Measurements from ENCODE around the gene NIN. TPM values are rescaled to one million over a fixed set of nuclear protein-coding genes. Genes with fewer than 3 reads are reported as not detected.

NIN gene
- total and polyA plus RNA-seq, 2 of the 4 experiments (the other 2 are of a cell fraction) = 15.2 to 98.4 TPM

DNA sequence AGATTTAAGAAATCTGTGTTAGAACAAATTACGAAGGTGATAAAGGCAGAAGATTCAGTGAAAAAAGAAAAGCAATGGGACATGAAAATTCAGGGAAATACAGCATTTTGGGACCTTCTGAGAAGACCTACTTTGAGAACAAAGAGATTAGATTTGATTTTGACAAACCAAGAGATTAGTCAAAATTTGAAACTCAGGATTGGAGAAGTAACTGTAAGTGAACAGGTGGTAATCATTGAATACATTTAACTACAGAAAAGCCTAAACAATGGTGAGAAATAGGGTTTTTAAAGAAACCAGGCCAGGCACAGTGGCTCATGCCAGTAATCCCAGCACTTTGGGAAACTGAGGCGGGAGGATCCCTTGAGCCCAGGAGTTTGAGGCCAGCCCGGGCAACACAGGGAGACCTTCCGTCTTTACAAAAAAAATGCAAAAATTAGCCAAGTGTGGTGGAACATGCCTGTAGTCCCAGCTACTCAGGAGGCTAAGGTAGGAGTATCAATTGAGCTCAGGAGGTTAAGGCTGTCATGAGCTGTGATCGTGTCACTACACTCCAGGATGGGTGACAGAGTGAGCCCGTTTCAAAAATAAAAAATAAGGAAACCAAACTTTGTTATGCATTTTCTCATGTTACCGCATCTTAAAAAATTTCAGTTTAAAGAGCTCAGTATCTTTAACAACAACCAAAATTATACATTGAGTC, 154.0 kb downstream of the NIN start (continued):
- TF ChIP-seq, protein P1, sequence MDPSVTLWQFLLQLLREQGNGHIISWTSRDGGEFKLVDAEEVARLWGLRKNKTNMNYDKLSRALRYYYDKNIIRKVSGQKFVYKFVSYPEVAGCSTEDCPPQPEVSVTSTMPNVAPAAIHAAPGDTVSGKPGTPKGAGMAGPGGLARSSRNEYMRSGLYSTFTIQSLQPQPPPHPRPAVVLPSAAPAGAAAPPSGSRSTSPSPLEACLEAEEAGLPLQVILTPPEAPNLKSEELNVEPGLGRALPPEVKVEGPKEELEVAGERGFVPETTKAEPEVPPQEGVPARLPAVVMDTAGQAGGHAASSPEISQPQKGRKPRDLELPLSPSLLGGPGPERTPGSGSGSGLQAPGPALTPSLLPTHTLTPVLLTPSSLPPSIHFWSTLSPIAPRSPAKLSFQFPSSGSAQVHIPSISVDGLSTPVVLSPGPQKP (IDR thresholded peaks at IDR 0.05; ENCODE audit: borderline replicate concordance, low read depth, low read length) = no peak

GRCh38 chr14:50675597-50675996, 155.4 kb downstream of the NIN start:
- BruUV-seq (replicated peaks) = no TSS peak
- Histone ChIP-seq H3K9me3 (ENCODE audit: control insufficient read depth, insufficient read depth, low read length) (no peaks in the 10 kb centered on the region), H4K5ac (ENCODE audit: low read depth, low read length) (peak overlapping the region; percentile 99), H3K9ac (ENCODE audit: low read depth, low read length) (no peak overlapping the region), H2AFZ (replicated peaks; ENCODE audit: low read length, poor library complexity) (peak overlapping the region; percentile 44), H3K23ac (ENCODE audit: low read depth, low read length) (peak overlapping the region; percentile 92), H2BK20ac (ENCODE audit: low read depth, low read length) (peak overlapping the region; percentile 97), H2BK5ac (ENCODE audit: low read depth, low read length, poor library complexity, severe bottlenecking) (peak overlapping the region; percentile 95), H4K20me1 (ENCODE audit: insufficient read depth, low read length) (no peaks in the 10 kb centered on the region), H2AK9ac (replicated peaks; ENCODE audit: low read depth, low read length, poor library complexity) (peak overlapping the region; percentile 79), H3K4me2 (ENCODE audit: low read depth, low read length) (peak overlapping the region; percentile 14; the same call in 1 of the 2 replicates), H3K9me1 (ENCODE audit: insufficient read depth, low read length) (peaks cover 16% of the 10 kb centered on the region), H3K14ac (replicated peaks; ENCODE audit: low read depth, low read length) (peak overlapping the region; percentile 92), H3K56ac (ENCODE audit: extremely low read depth, insufficient read depth, low read length) (peak overlapping the region; percentile 60; the same call in 1 of the 2 replicates), H3K27me3 (ENCODE audit: control insufficient read depth, insufficient read depth, low read length) (no peaks in the 10 kb centered on the region), H3K18ac (ENCODE audit: low read depth, low read length) (peak overlapping the region; percentile 99), H2AK5ac (ENCODE audit: low read depth, low read length) (peak overlapping the region; percentile 96), H2BK120ac (ENCODE audit: low read depth, low read length) (peak overlapping the region; percentile 97), H3K79me1 (ENCODE audit: low read depth in 1 of 2, low read length in 2 of 2) (peaks cover 0 to 10% of the 10 kb centered on the region in 2 experiments; a peak in 2 of 4 replicates), H2BK15ac (ENCODE audit: low read depth, low read length) (peak overlapping the region; percentile 98), H4K8ac (ENCODE audit: low read depth in 2 of 2, low read length in 2 of 2) (peak overlapping the region; percentile 20 to 92; a peak in 3 of 4 replicates), H3K4me1 (ENCODE audit: control insufficient read depth, insufficient read depth, low read length) (peaks cover 23% of the 10 kb centered on the region), H3K4ac (ENCODE audit: low read depth, low read length) (peak overlapping the region; percentile 96), H3K27ac (ENCODE audit: insufficient read depth, low read length) (peak overlapping the region; percentile 88), H3K36me3 (ENCODE audit: control insufficient read depth, insufficient read depth, low read length) (no peaks in the 10 kb centered on the region), H3K4me3 (ENCODE audit: insufficient read depth, low read depth, low read length) (no peak overlapping the region), H4K91ac (ENCODE audit: insufficient read depth, low read depth, low read length) (peak overlapping the region; percentile 95)
- WGBS, 2 experiments (ENCODE audit: extremely low coverage in 2 of 2, insufficient read length in 1 of 2) = no CpG with 5 or more reads among the region's 2 CpGs
- in situ Hi-C loops (cut with MboI; ENCODE audit: low sequenced_read_pairs) = no loop called here
- intact Hi-C loops (cut with micrococcal nuclease) = no loop called here
- dilution Hi-C loops (cut with HindIII; ENCODE audit: low sequenced_read_pairs, unreplicated experiment) = no loop called here
- ATAC-seq (ENCODE audit: low read depth) = peak; percentile 72
- peak; percentile 29 for DNase-seq
- CTCF ChIA-PET = interaction anchor here (0.7 kb wide), 1 partner anchor 91 kb away, joined by 3 read pairs; no protein-coding TSS in a partner anchor
- POLR2A ChIA-PET (ENCODE audit: unreplicated experiment) = no interaction called here
- TF ChIP-seq SMC3 (IDR thresholded peaks at IDR 0.05; ENCODE audit: low read depth, low read length) (no peak), POLR2A (IDR thresholded peaks at IDR 0.05; ENCODE audit: low read depth, low read length) (no peak), MXI1 (IDR thresholded peaks at IDR 0.05; ENCODE audit: borderline replicate concordance, low read depth, low read length) (no peak), RCOR1 (IDR thresholded peaks at IDR 0.05; ENCODE audit: insufficient replicate concordance, low read length) (no peak), CEBPB (IDR thresholded peaks at IDR 0.05; ENCODE audit: low read depth, low read length) (no peak), RFX5 (IDR thresholded peaks at IDR 0.05; ENCODE audit: low read depth, low read length) (no peak), CTCF (conservative IDR thresholded peaks at IDR 0.05; ENCODE audit: low read depth, low read length) (no peak), FOS (IDR thresholded peaks at IDR 0.05; ENCODE audit: low read depth, low read length) (no peak), BHLHE40 (IDR thresholded peaks at IDR 0.05; ENCODE audit: low read depth, low read length) (no peak), NFE2L2 (IDR thresholded peaks at IDR 0.05; ENCODE audit: low read depth, low read length) (no peak), MAZ (IDR thresholded peaks at IDR 0.05; ENCODE audit: borderline replicate concordance, low read depth, low read length) (no peak), USF2 (IDR thresholded peaks at IDR 0.05; ENCODE audit: low read depth, low read length) (no peak)
